HepG2 (cell line): Measurements from ENCODE around the gene FOSB. TPM values are rescaled to one million over a fixed set of nuclear protein-coding genes. Genes with fewer than 3 reads are reported as not detected.

Experiments used
- AKAP8 ChIP-seq: sonication (generic); formaldehyde crosslinking; IDR thresholded peaks from 2 replicates; pipeline ENCODE4 v1.5.1; 2020; ENCODE audit warnings: mild to moderate bottlenecking, missing genetic modification reagents
- CBX2 ChIP-seq, 2 experiments: fragments of 200-600 bp in 1 of 2; sonication (generic); formaldehyde crosslinking in 1 of 2; IDR thresholded peaks; 2 replicates each; pipeline versions ENCODE4 v1.7.0 to v1.8.1; 2018 to 2022; ENCODE audit warnings: low read depth in 2 of 2, low read length in 1 of 2, mild to moderate bottlenecking in 1 of 2, missing genetic modification reagents in 1 of 2
- HOXA9 ChIP-seq: sonication (generic); formaldehyde crosslinking; IDR thresholded peaks from 2 replicates; pipeline ENCODE4 v1.8.1; 2022; ENCODE audit warnings: missing genetic modification reagents, mild to moderate bottlenecking, moderate library complexity, borderline replicate concordance
- KDM5A ChIP-seq: fragments of 200-600 bp; sonication (generic); IDR thresholded peaks from 2 replicates; pipeline ENCODE4 v1.7.0; 2018; ENCODE audit warnings: antibody characterized with exemption, mild to moderate bottlenecking, low read length, borderline replicate concordance
- PAF1 ChIP-seq: IDR thresholded peaks from 2 replicates; pipeline ENCODE4 v1.6.1; 2016; ENCODE audit warnings: missing genetic modification reagents, missing compliant biosample characterization
- SIN3A ChIP-seq: IDR thresholded peaks from 2 replicates; pipeline ENCODE4 v1.6.1; 2011; ENCODE audit warnings: low read depth, mild to moderate bottlenecking, control low read depth, low read length, borderline replicate concordance
- ZNF124 ChIP-seq: sonication (generic); formaldehyde crosslinking; IDR thresholded peaks from 2 replicates; pipeline ENCODE4 v1.4.0; 2020; ENCODE audit warnings: missing genetic modification reagents
- ZNF264 ChIP-seq: sonication (generic); formaldehyde crosslinking; IDR thresholded peaks from 2 replicates; pipeline ENCODE4 v1.4.0; 2020; ENCODE audit warnings: missing genetic modification reagents
- ZNF446 ChIP-seq: sonication (generic); formaldehyde crosslinking; IDR thresholded peaks from 2 replicates; pipeline ENCODE4 v1.5.0; 2020; ENCODE audit warnings: mild to moderate bottlenecking, missing genetic modification reagents
- ZNF614 ChIP-seq: IDR thresholded peaks from 2 replicates; pipeline ENCODE4 v1.6.1; 2018; ENCODE audit warnings: missing biosample characterization, missing genetic modification reagents, inconsistent platforms, borderline replicate concordance
- ZNF644 ChIP-seq: IDR thresholded peaks from 2 replicates; pipeline ENCODE4 v1.6.1; 2016; ENCODE audit warnings: low read depth
- polyA plus RNA-seq, 8 experiments: library from polyadenylated mRNA; depleted of rRNA in 3 of 8; stranded (reverse) in 7 of 8; unstranded in 1 of 8; fragments of >200 nt; fragmentation: Illumina TruSeq in 4 of 8; extraction: Trizol in 4 of 8; gene quantifications; 2 replicates each; pipeline versions ENCODE4 v1.2.1 to v1.2.3, GENCODE V29; 2011 to 2016; ENCODE audit warnings: low read depth in 4 of 8, missing spikeins in 1 of 8, mixed read lengths in 1 of 8; ENCODE audit not compliant: insufficient read depth in 1 of 8
- total RNA-seq, 5 experiments: library from RNA; depleted of rRNA; stranded (reverse); fragments of >200 nt; fragmentation: Illumina TruSeq; extraction: Trizol; gene quantifications; 2 replicates each; pipeline ENCODE4 v1.2.3, GENCODE V29; 2016; ENCODE audit warnings: low read depth in 1 of 5
- TF ChIP-seq, protein P1 (sequence below): sonication (generic); formaldehyde crosslinking; IDR thresholded peaks from 2 replicates; pipeline ENCODE4 v1.5.0; 2020; ENCODE audit warnings: missing genetic modification reagents
- TF ChIP-seq, protein P2 (sequence below): sonication (generic); formaldehyde crosslinking; conservative IDR thresholded peaks from 2 replicates; pipeline ENCODE4 v1.4.0; 2020; ENCODE audit warnings: missing genetic modification reagents
- TF ChIP-seq, protein P3 (sequence below): sonication (generic); formaldehyde crosslinking; IDR thresholded peaks from 2 replicates; pipeline ENCODE4 v1.9.0; 2021; ENCODE audit warnings: missing genetic modification reagents, borderline replicate concordance
- TF ChIP-seq, protein P4 (sequence below): sonication (generic); formaldehyde crosslinking; IDR thresholded peaks from 2 replicates; pipeline ENCODE4 v1.9.0; 2021; ENCODE audit warnings: missing genetic modification reagents, mild to moderate bottlenecking, borderline replicate concordance
- TF ChIP-seq, protein P5 (sequence below): sonication (generic); formaldehyde crosslinking; IDR thresholded peaks from 2 replicates; pipeline ENCODE4 v1.4.0; 2020; ENCODE audit warnings: missing genetic modification reagents, borderline replicate concordance

The FOSB gene
- total and polyA plus RNA-seq, 2 of the 13 experiments (the other 11 are each of a cell fraction or from before 2014, with no cell fraction given): 2.8 to 6.0 TPM

DNA sequence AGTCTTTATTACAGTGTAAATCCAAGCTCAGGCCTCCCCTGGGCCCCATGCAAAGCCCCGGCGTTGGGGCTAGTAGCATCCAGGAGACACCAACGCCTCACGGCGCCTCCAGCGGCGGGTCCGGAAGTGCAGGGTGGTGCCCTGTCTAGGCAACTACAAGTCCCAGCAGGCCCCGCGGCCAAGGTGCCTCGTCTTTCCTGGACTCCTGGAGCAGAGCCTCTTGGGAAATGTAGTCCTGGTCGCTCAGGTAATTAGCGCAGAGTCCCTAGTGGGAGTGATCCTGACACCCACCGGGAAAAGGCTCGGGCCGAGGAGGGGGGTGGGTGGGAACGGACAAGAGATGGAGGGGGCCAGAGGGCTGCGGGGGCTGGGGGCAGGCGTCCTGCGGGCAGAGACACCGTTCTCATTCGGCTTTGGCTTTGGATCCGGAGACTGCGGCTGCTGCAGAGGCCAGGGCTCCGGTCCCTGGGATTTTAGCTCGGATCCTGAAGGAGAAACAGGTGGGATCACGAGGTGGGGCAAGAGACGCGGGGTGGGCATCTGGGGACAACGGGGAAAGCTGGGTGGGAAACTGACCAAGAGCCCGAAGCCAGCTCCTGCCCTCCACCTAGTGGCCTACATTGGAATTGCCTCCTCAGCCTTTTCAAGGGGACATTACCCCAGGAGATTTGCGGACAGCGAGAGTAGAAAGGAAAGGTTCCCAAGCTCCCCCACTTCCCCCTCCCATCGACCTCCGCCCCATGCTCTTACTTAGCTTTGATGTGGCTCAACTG is 17.7 kb downstream of the FOSB start (continued):
- TF ChIP-seq AKAP8 (CRISPR knock-in tag) (no peak), ZNF614 (CRISPR knock-in tag) (no peak), SIN3A (no peak), CBX2 (IDR thresholded peaks at IDR 0.05; ENCODE audit: low read depth, low read length) (no peak), CBX2 (CRISPR knock-in tag; IDR thresholded peaks at IDR 0.05; ENCODE audit: low read depth) (no peak), ZNF124 (CRISPR knock-in tag) (no peak), ZNF446 (no peak), KDM5A (no peak), ZNF644 (no peak), ZNF264 (CRISPR knock-in tag) (no peak), HOXA9 (CRISPR knock-in tag) (no peak), PAF1 (CRISPR knock-in tag) (no peak)
- TF ChIP-seq, protein P1, sequence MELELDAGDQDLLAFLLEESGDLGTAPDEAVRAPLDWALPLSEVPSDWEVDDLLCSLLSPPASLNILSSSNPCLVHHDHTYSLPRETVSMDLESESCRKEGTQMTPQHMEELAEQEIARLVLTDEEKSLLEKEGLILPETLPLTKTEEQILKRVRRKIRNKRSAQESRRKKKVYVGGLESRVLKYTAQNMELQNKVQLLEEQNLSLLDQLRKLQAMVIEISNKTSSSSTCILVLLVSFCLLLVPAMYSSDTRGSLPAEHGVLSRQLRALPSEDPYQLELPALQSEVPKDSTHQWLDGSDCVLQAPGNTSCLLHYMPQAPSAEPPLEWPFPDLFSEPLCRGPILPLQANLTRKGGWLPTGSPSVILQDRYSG (CRISPR knock-in tag): no peak
- TF ChIP-seq, protein P2, sequence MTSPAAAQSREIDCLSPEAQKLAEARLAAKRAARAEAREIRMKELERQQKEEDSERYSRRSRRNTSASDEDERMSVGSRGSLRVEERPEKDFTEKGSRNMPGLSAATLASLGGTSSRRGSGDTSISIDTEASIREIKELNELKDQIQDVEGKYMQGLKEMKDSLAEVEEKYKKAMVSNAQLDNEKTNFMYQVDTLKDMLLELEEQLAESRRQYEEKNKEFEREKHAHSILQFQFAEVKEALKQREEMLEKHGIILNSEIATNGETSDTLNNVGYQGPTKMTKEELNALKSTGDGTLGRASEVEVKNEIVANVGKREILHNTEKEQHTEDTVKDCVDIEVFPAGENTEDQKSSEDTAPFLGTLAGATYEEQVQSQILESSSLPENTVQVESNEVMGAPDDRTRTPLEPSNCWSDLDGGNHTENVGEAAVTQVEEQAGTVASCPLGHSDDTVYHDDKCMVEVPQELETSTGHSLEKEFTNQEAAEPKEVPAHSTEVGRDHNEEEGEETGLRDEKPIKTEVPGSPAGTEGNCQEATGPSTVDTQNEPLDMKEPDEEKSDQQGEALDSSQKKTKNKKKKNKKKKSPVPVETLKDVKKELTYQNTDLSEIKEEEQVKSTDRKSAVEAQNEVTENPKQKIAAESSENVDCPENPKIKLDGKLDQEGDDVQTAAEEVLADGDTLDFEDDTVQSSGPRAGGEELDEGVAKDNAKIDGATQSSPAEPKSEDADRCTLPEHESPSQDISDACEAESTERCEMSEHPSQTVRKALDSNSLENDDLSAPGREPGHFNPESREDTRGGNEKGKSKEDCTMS (CRISPR knock-in tag): no peak
- TF ChIP-seq, protein P3, sequence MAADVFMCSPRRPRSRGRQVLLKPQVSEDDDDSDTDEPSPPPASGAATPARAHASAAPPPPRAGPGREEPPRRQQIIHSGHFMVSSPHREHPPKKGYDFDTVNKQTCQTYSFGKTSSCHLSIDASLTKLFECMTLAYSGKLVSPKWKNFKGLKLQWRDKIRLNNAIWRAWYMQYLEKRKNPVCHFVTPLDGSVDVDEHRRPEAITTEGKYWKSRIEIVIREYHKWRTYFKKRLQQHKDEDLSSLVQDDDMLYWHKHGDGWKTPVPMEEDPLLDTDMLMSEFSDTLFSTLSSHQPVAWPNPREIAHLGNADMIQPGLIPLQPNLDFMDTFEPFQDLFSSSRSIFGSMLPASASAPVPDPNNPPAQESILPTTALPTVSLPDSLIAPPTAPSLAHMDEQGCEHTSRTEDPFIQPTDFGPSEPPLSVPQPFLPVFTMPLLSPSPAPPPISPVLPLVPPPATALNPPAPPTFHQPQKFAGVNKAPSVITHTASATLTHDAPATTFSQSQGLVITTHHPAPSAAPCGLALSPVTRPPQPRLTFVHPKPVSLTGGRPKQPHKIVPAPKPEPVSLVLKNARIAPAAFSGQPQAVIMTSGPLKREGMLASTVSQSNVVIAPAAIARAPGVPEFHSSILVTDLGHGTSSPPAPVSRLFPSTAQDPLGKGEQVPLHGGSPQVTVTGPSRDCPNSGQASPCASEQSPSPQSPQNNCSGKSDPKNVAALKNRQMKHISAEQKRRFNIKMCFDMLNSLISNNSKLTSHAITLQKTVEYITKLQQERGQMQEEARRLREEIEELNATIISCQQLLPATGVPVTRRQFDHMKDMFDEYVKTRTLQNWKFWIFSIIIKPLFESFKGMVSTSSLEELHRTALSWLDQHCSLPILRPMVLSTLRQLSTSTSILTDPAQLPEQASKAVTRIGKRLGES: no peak
- TF ChIP-seq, protein P4, sequence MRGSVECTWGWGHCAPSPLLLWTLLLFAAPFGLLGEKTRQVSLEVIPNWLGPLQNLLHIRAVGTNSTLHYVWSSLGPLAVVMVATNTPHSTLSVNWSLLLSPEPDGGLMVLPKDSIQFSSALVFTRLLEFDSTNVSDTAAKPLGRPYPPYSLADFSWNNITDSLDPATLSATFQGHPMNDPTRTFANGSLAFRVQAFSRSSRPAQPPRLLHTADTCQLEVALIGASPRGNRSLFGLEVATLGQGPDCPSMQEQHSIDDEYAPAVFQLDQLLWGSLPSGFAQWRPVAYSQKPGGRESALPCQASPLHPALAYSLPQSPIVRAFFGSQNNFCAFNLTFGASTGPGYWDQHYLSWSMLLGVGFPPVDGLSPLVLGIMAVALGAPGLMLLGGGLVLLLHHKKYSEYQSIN: no peak
- TF ChIP-seq, protein P5, sequence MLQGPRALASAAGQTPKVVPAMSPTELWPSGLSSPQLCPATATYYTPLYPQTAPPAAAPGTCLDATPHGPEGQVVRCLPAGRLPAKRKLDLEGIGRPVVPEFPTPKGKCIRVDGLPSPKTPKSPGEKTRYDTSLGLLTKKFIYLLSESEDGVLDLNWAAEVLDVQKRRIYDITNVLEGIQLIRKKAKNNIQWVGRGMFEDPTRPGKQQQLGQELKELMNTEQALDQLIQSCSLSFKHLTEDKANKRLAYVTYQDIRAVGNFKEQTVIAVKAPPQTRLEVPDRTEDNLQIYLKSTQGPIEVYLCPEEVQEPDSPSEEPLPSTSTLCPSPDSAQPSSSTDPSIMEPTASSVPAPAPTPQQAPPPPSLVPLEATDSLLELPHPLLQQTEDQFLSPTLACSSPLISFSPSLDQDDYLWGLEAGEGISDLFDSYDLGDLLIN (CRISPR knock-in tag): no peak
